Measurements from ENCODE around the gene ENDOG. TPM values are rescaled to one million over a fixed set of nuclear protein-coding genes. Genes with fewer than 3 reads are reported as not detected.
"Not testable (repeated sequence)": the region's sequence is repeated elsewhere in the genome, so short reads cannot be mapped to it uniquely, and the experiment has no call there.

ENDOG gene
- polyA plus RNA-seq, 4 donors = 12.8 to 79.6 (median 57.1) TPM

DNA sequence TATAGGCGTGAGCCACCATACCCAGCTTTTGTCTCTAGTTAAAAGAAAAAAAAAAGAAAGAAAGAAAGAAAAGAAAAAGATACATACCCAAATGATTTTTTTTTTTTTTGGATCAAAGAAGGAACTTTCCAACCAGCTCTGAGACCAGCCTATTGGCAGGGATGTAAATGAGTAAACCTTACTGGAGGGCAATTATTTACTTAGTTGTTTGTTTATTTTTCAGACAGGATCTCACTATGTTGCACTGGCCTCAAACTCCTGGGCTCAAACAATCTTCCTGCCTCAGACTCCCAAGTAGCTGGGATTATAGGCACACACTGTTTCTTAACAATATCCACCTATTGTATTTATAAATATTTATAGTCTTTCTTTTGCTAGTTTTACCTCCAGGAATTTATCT is 22.2 kb downstream of the ENDOG start:
- 90 to 95% (median 94%) methylated on average over 1 of the region's 1 CpG for WGBS, 3 donors
- no peaks in the 10 kb centered on the region for H3K9me3 ChIP-seq (ENCODE audit: control insufficient read depth in 2 of 2, insufficient read depth in 1 of 2, low read depth in 1 of 2, low read length in 1 of 2)
- peaks cover 0 to 17% (median 0%) of the 10 kb centered on the region in 3 donors for H3K4me1 ChIP-seq (ENCODE audit: control insufficient read depth in 3 of 3, insufficient read depth in 2 of 3, low read depth in 1 of 3, low read length in 2 of 3)
- no peak overlapping the region for H3K4me3 ChIP-seq (ENCODE audit: low read depth in 1 of 3, low read length in 3 of 3)
- DNase-seq (no peak), FAIRE-seq (no peak)
- no peak overlapping the region for H3K27ac ChIP-seq (ENCODE audit: low read depth in 1 of 3, low read length in 2 of 3)
- peaks cover 0 to 29% (median 0%) of the 10 kb centered on the region in 3 donors for H3K36me3 ChIP-seq (ENCODE audit: control insufficient read depth in 3 of 3, insufficient read depth in 2 of 3, low read depth in 1 of 3, low read length in 3 of 3)
- no peaks in the 10 kb centered on the region for H3K27me3 ChIP-seq (ENCODE audit: control insufficient read depth in 3 of 3, insufficient read depth in 3 of 3, low read length in 3 of 3)

DNA sequence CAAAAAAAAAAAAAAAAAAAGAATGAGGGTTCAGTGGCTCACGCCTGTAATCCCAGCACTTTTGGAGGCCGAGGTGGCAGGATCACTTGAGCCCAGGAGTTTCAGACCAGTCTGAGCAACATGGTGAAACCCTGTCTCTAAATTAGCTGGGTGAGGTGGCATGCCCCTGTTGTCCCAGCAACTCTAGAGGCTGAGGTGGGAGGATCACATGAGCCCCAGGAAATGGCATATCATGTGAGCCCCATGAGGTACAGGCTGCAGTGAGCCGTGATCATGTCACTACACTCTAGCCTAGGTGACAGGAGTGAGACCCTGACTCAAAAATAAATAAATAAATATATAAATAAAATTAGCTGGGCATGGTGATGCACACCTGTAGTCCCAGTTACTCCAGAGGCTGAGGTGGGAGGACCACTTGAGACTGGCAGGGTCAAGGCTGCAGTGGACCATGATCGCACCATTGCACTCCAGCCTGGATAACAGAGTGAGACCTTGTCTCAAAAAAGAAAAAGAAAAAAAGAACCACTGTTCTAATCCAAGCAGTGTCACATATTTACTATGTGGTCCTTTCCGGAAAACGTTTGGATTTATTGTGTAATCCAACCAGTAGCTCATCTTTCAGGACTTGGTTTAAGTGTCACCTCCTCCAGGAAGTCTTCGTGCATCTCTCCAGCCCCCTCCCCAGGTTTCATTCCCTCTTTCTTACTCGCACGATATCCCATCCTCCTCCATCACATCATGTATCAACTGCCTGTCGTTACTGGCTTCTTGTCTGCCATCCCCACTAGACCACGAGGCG is 23.6 kb downstream of the ENDOG start:
- peaks cover 0 to 18% (median 0%) of the 10 kb centered on the region in 3 donors for H3K4me1 ChIP-seq (ENCODE audit: control insufficient read depth in 3 of 3, insufficient read depth in 2 of 3, low read depth in 1 of 3, low read length in 2 of 3)
- H3K27ac ChIP-seq (ENCODE audit: low read depth in 1 of 3, low read length in 2 of 3) = no peak overlapping the region
- FAIRE-seq (no peak), DNase-seq (no peak)
- no peaks in the 10 kb centered on the region for H3K27me3 ChIP-seq (ENCODE audit: control insufficient read depth in 3 of 3, insufficient read depth in 3 of 3, low read length in 3 of 3)
- no peaks in the 10 kb centered on the region for H3K9me3 ChIP-seq (ENCODE audit: control insufficient read depth in 2 of 2, insufficient read depth in 1 of 2, low read depth in 1 of 2, low read length in 1 of 2)
- 88 to 90% (median 89%) methylated on average over 11 to 12 of the region's 12 CpGs for WGBS, 3 donors
- no peak overlapping the region for H3K4me3 ChIP-seq (ENCODE audit: low read depth in 1 of 3, low read length in 3 of 3)
- H3K36me3 ChIP-seq (ENCODE audit: control insufficient read depth in 3 of 3, insufficient read depth in 2 of 3, low read depth in 1 of 3, low read length in 3 of 3) = peaks cover 0 to 21% (median 0%) of the 10 kb centered on the region in 3 donors

DNA sequence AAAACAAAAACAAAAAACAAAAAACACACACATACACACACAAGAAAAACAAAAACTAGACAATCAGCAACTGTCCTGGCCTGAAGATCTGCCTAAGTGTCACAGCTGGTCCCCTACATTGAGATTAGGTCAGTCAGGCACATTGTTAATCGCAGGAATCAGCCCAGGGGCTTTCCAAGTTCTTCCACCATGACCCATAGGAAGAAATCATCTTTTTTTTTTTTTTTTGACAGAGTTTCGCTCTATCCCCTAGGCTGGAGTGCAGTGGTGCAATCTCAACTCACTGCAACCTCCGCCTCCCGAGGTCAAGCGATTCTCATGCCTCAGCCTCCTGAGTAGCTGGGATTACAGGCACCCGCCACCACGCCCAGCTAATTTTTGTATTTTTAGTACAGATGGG is 24.9 kb downstream of the ENDOG start:
- FAIRE-seq; DNase-seq; H3K4me1 ChIP-seq (ENCODE audit: control insufficient read depth in 3 of 3, insufficient read depth in 2 of 3, low read depth in 1 of 3, low read length in 2 of 3); H3K27ac ChIP-seq (ENCODE audit: low read depth in 1 of 3, low read length in 2 of 3); H3K4me3 ChIP-seq (ENCODE audit: low read depth in 1 of 3, low read length in 3 of 3); H3K9me3 ChIP-seq (ENCODE audit: control insufficient read depth in 2 of 2, insufficient read depth in 1 of 2, low read depth in 1 of 2, low read length in 1 of 2); H3K27me3 ChIP-seq (ENCODE audit: control insufficient read depth in 3 of 3, insufficient read depth in 3 of 3, low read length in 3 of 3): not testable (repeated sequence)
- WGBS, 3 donors = 96 to 97% (median 96%) methylated on average over 7 of the region's 7 CpGs
- peaks cover 0 to 16% (median 0%) of the 10 kb centered on the region in 3 donors for H3K36me3 ChIP-seq (ENCODE audit: control insufficient read depth in 3 of 3, insufficient read depth in 2 of 3, low read depth in 1 of 3, low read length in 3 of 3)

DNA sequence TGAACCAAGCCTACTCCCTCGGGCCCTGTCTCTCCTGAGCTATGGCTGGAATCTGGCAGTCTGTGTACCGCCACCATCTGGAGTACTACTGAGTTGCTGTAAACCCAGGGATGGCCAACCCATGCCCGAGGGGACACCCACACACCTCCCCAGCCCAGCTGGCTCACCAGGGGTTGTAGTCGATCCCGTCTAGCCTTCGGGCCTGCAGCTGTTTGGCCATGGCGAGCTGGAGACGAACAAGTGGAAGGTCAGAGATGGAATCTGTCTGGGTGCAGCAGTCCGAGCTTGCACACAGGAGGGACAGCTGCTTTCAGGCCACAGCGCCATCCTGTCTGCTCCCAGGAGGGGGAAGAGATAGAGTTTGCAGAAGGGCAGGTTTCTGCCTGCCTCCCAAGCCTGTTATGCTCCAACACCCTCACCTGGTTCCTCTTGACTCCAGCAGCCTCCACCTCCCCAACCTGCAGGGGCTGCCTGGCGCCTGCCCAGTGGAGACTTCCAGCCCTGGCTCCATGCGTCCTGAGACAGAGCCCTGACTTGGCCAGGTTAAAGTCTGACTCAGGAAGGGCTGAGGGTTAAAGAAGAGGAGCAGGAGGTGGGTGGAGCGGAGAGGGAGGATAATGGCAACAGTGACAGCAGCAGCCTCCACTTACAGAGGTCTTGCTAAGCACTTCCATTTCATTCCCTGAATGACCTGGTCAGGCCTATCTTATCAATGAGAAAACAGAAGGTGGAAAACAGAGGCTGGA is 27.1 kb downstream of the ENDOG start:
- Histone ChIP-seq H3K4me3 (ENCODE audit: low read depth in 1 of 3, low read length in 3 of 3) (no peak overlapping the region), H3K9me3 (ENCODE audit: control insufficient read depth in 2 of 2, insufficient read depth in 1 of 2, low read depth in 1 of 2, low read length in 1 of 2) (peaks cover 0 to 18% of the 10 kb centered on the region in 2 donors), H3K27me3 (ENCODE audit: control insufficient read depth in 3 of 3, insufficient read depth in 3 of 3, low read length in 3 of 3) (no peaks in the 10 kb centered on the region), H3K36me3 (ENCODE audit: control insufficient read depth in 3 of 3, insufficient read depth in 2 of 3, low read depth in 1 of 3, low read length in 3 of 3) (peaks cover 0 to 13% (median 0%) of the 10 kb centered on the region in 3 donors), H3K4me1 (ENCODE audit: control insufficient read depth in 3 of 3, insufficient read depth in 2 of 3, low read depth in 1 of 3, low read length in 2 of 3) (peaks cover 0 to 4% (median 0%) of the 10 kb centered on the region in 3 donors), H3K27ac (ENCODE audit: low read depth in 1 of 3, low read length in 2 of 3) (no peak overlapping the region)
- FAIRE-seq (no peak), DNase-seq (no peak)
- 76 to 83% (median 80%) methylated on average over 12 to 13 of the region's 13 CpGs for WGBS, 3 donors

DNA sequence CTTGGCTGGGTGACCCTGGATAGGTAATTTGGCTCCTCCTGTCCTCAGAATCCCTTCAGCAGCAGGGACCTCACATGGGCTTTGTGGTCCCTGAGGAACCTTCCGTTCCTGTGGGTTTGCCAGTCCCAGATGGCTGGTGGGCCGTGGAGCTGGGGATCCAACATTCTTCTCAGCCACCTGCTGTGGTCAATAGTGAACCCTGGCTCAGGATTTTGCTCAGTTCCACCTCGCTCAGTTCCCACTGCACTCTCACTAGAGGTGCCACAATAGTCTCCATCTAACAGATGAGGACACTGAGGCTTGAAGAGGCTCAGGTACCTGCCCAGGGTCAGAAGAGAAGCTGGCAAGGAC is 28.4 kb downstream of the ENDOG start:
- DNase-seq = no peak
- Histone ChIP-seq H3K4me1 (ENCODE audit: control insufficient read depth in 3 of 3, insufficient read depth in 2 of 3, low read depth in 1 of 3, low read length in 2 of 3) (peaks cover 0 to 4% (median 0%) of the 10 kb centered on the region in 3 donors), H3K9me3 (ENCODE audit: control insufficient read depth in 2 of 2, insufficient read depth in 1 of 2, low read depth in 1 of 2, low read length in 1 of 2) (peaks cover 0 to 26% of the 10 kb centered on the region in 2 donors), H3K36me3 (ENCODE audit: control insufficient read depth in 3 of 3, insufficient read depth in 2 of 3, low read depth in 1 of 3, low read length in 3 of 3) (peaks cover 0 to 12% (median 0%) of the 10 kb centered on the region in 3 donors), H3K4me3 (ENCODE audit: low read depth in 1 of 3, low read length in 3 of 3) (no peak overlapping the region), H3K27me3 (ENCODE audit: control insufficient read depth in 3 of 3, insufficient read depth in 3 of 3, low read length in 3 of 3) (no peaks in the 10 kb centered on the region), H3K27ac (ENCODE audit: low read depth in 1 of 3, low read length in 2 of 3) (no peak overlapping the region)
- 91 to 98% (median 91%) methylated on average over 3 of the region's 3 CpGs for WGBS, 3 donors
- no peak for FAIRE-seq

DNA sequence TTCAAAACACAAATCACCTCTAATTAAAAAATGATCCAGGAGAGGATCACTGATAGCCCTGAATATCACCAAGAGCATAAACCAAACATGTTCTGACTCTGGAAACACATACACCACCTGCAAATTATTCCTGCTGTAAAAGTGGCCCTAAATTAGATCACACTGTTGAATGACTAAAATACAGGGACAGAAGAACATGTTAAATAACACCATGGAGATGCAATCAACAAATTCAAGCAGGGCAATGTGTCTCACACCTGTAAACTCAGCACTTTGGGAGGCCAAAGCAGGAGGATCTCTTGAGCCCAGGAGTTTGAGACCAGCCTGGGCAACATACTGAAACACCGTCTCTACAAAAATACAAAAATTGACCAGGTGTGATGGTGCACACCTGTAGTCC is 29.5 kb downstream of the ENDOG start:
- Histone ChIP-seq H3K27ac (ENCODE audit: low read depth in 1 of 3, low read length in 2 of 3) (no peak overlapping the region), H3K9me3 (ENCODE audit: control insufficient read depth in 2 of 2, insufficient read depth in 1 of 2, low read depth in 1 of 2, low read length in 1 of 2) (peaks cover 0 to 29% of the 10 kb centered on the region in 2 donors), H3K36me3 (ENCODE audit: control insufficient read depth in 3 of 3, insufficient read depth in 2 of 3, low read depth in 1 of 3, low read length in 3 of 3) (peaks cover 0 to 4% (median 0%) of the 10 kb centered on the region in 3 donors), H3K4me3 (ENCODE audit: low read depth in 1 of 3, low read length in 3 of 3) (no peak overlapping the region), H3K27me3 (ENCODE audit: control insufficient read depth in 3 of 3, insufficient read depth in 3 of 3, low read length in 3 of 3) (no peaks in the 10 kb centered on the region), H3K4me1 (ENCODE audit: control insufficient read depth in 3 of 3, insufficient read depth in 2 of 3, low read depth in 1 of 3, low read length in 2 of 3) (peaks cover 0 to 4% (median 0%) of the 10 kb centered on the region in 3 donors)
- FAIRE-seq (no peak), DNase-seq (no peak)
- WGBS, 3 donors = 98 to 100% (median 100%) methylated on average over 1 of the region's 1 CpG

DNA sequence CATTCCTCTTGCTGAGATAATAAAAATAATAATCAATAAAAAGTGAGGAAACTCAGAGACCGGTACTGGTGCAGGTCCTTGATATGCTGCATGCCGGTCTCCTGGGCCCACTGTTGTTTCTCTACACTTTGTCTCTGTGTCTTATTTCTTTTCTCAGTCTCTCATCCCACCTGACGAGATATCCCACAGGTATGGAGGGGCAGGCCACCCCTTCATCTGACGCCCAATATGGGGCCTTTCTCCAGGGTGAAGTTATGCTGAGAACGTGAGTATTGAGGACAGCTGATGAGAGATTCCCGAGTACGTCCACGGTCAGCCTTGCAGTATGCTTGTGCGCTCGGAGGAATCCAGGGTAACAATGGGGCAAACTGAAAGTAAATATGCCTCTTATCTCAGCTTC is 32.7 kb downstream of the ENDOG start:
- H3K27me3 ChIP-seq (ENCODE audit: control insufficient read depth in 3 of 3, insufficient read depth in 3 of 3, low read length in 3 of 3); H3K36me3 ChIP-seq (ENCODE audit: control insufficient read depth in 3 of 3, insufficient read depth in 2 of 3, low read depth in 1 of 3, low read length in 3 of 3): not testable (repeated sequence)

DNA sequence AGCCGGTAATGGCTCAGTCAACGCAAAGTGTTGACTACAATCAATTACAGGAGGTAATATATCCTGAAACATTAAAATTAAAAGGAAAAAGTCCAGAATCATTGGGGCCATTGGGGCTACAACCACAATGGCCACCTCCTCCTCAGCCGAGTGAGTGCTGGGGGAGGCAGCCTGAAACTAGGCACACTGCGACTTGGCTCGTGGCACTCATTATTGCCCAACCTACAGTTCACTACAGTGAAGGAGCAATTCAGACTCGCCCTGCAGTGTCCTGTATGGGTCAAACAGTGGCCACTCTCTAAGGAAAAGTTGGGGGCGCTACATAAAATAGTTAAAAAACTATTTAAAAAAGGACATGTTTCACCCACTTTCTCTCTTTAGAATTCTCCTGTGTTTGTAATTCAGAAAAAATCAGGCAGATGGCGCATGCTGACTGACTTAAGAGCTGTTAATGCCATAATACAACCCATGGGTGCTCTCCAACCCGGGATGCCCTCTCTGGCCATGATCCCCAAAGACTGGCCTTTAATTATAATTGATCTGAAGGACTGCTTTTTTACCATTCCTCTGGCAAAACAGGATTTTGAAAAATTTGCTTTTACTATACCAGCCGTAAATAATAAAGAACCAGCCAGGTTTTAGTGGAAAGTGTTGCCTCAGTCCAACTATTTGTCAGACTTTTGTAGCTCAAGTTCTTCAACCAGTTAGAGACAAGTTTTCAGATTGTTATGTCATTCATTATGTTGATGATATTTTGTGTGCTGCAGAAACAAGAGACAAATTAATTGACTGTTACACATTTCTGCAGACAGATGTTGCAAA is 33.7 kb downstream of the ENDOG start:
- Histone ChIP-seq H3K4me1 (ENCODE audit: control insufficient read depth in 3 of 3, insufficient read depth in 2 of 3, low read depth in 1 of 3, low read length in 2 of 3) (peaks cover 0 to 13% (median 0%) of the 10 kb centered on the region in 3 donors), H3K9me3 (ENCODE audit: control insufficient read depth in 2 of 2, insufficient read depth in 1 of 2, low read depth in 1 of 2, low read length in 1 of 2) (peaks cover 0 to 29% of the 10 kb centered on the region in 2 donors)
- 76 to 81% (median 77%) methylated on average over 10 of the region's 10 CpGs for WGBS, 3 donors
- not testable (repeated sequence) for H3K4me3 ChIP-seq (ENCODE audit: low read depth in 1 of 3, low read length in 3 of 3); H3K36me3 ChIP-seq (ENCODE audit: control insufficient read depth in 3 of 3, insufficient read depth in 2 of 3, low read depth in 1 of 3, low read length in 3 of 3); H3K27me3 ChIP-seq (ENCODE audit: control insufficient read depth in 3 of 3, insufficient read depth in 3 of 3, low read length in 3 of 3); FAIRE-seq; H3K27ac ChIP-seq (ENCODE audit: low read depth in 1 of 3, low read length in 2 of 3)
- peak; percentile 31 to 32 for DNase-seq

More for the DNA sequence above, 32.7 kb downstream of the ENDOG start:
- not testable (repeated sequence) for H3K4me3 ChIP-seq (ENCODE audit: low read depth in 1 of 3, low read length in 3 of 3); H3K27ac ChIP-seq (ENCODE audit: low read depth in 1 of 3, low read length in 2 of 3); FAIRE-seq; H3K4me1 ChIP-seq (ENCODE audit: control insufficient read depth in 3 of 3, insufficient read depth in 2 of 3, low read depth in 1 of 3, low read length in 2 of 3); DNase-seq
- H3K9me3 ChIP-seq (ENCODE audit: control insufficient read depth in 2 of 2, insufficient read depth in 1 of 2, low read depth in 1 of 2, low read length in 1 of 2) = peaks cover 0 to 29% of the 10 kb centered on the region in 2 donors
- 87 to 93% (median 90%) methylated on average over 10 of the region's 10 CpGs for WGBS, 3 donors
